Measurements from ENCODE around the gene MYH7B.

MYH7B gene

DNA sequence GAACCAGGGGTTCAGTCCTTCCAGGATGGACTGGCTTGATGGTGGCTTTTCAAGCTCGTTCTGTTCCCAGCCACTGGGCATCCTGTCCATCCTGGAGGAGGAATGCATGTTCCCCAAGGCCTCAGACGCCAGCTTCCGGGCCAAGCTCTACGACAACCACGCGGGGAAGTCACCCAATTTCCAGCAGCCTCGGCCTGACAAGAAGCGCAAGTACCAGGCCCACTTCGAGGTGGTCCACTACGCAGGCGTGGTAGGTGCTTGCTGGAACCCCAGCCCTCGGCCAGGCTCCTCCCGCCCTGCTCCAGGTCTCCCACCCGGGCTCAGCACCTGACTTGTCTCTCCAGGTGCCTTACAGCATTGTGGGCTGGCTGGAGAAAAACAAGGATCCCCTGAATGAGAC, 34.0 kb downstream of the MYH7B start:
- CTCF ChIA-PET: no interaction called here
- no peak for TF ChIP-seq SUZ12 (IDR thresholded peaks at IDR 0.05)
- no peak for TF ChIP-seq HDGF (IDR thresholded peaks at IDR 0.05; ENCODE audit: borderline replicate concordance)
- TF ChIP-seq CTBP1 (IDR thresholded peaks at IDR 0.05; ENCODE audit: borderline replicate concordance): no peak
- no peak for TF ChIP-seq BHLHE40 (IDR thresholded peaks at IDR 0.05; ENCODE audit: borderline replicate concordance)
- no peak for TF ChIP-seq LEF1 (IDR thresholded peaks at IDR 0.05; ENCODE audit: borderline replicate concordance)
- no peak for TF ChIP-seq ARNT (IDR thresholded peaks at IDR 0.05)
- TF ChIP-seq ZNF384 (IDR thresholded peaks at IDR 0.05): no peak
- no peak for TF ChIP-seq L3MBTL2 (conservative IDR thresholded peaks at IDR 0.05)
- TF ChIP-seq, protein P1, sequence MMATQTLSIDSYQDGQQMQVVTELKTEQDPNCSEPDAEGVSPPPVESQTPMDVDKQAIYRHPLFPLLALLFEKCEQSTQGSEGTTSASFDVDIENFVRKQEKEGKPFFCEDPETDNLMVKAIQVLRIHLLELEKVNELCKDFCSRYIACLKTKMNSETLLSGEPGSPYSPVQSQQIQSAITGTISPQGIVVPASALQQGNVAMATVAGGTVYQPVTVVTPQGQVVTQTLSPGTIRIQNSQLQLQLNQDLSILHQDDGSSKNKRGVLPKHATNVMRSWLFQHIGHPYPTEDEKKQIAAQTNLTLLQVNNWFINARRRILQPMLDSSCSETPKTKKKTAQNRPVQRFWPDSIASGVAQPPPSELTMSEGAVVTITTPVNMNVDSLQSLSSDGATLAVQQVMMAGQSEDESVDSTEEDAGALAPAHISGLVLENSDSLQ (IDR thresholded peaks at IDR 0.05): no peak
- no peak for TF ChIP-seq FOXK2 (IDR thresholded peaks at IDR 0.05)
- no peak for TF ChIP-seq FOXA1 (IDR thresholded peaks at IDR 0.05)
- TF ChIP-seq SP1 (IDR thresholded peaks at IDR 0.05): no peak
- TF ChIP-seq NFRKB (IDR thresholded peaks at IDR 0.05): no peak
- no peak for TF ChIP-seq FOXM1 (IDR thresholded peaks at IDR 0.05; ENCODE audit: borderline replicate concordance)
- no peak for TF ChIP-seq TARDBP (IDR thresholded peaks at IDR 0.05)
- DNase-seq (ENCODE audit: extremely low spot score): no peak
- POLR2A ChIA-PET: no interaction called here

DNA sequence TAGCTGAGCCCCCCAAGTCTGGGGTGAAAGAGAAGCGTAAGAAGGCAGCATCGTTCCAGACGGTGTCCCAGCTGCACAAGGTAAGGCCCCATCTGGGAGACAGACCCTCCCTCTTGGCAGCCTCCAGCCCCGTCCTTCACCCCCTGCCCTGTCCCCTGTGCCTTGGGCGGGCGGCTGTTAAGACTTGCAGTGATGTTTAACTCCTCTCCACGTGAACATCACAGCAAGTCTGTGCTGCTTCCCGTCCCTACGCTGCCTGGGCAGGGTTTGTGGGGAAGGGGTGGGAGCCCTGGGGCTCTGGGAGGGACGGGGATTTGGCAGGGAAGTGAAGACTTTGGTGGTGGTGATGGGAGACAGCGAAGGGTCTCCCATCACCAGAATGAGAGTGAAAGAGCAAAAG, 34.6 kb downstream of the MYH7B start:
- TF ChIP-seq BHLHE40 (IDR thresholded peaks at IDR 0.05; ENCODE audit: borderline replicate concordance) (no peak), FOXM1 (IDR thresholded peaks at IDR 0.05; ENCODE audit: borderline replicate concordance) (no peak), L3MBTL2 (conservative IDR thresholded peaks at IDR 0.05) (no peak), FOXK2 (IDR thresholded peaks at IDR 0.05) (no peak), ARNT (IDR thresholded peaks at IDR 0.05) (no peak)
- TF ChIP-seq, protein P1 (IDR thresholded peaks at IDR 0.05): no peak
- DNase-seq (ENCODE audit: extremely low spot score): no peak
- ChIA-PET POLR2A (no interaction called here), CTCF (no interaction called here)

DNA sequence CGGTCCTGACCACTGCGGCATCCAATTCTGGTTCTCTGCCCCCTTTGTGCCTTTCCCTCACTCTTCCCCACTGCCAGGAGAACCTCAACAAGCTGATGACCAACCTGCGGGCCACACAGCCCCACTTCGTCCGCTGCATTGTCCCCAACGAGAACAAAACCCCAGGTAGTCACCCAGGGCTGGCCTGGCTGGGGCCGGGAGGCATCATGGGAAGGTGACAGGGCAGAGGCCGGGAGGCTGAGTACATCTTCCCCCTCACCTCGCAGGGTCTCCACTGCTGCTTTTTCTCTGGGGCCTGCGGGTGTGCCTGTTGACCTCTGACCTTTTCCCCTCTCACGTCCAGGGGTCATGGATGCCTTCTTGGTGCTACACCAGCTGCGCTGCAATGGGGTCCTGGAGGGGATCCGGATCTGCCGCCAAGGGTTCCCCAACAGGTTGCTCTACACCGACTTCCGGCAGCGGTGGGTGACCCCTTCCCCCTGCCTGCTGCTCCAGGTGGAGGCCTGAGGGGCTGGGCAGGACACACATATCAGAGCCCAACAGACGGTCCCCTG, 35.1 kb downstream of the MYH7B start:
- ChIA-PET CTCF (no interaction called here), POLR2A (no interaction called here)
- TF ChIP-seq ELF4 (IDR thresholded peaks at IDR 0.05) (no peak), SUZ12 (IDR thresholded peaks at IDR 0.05) (no peak), FOXM1 (IDR thresholded peaks at IDR 0.05; ENCODE audit: borderline replicate concordance) (no peak), TARDBP (IDR thresholded peaks at IDR 0.05) (no peak), FOXK2 (IDR thresholded peaks at IDR 0.05) (no peak), SP1 (IDR thresholded peaks at IDR 0.05) (no peak), BHLHE40 (IDR thresholded peaks at IDR 0.05; ENCODE audit: borderline replicate concordance) (no peak), FOXA1 (IDR thresholded peaks at IDR 0.05) (no peak), LEF1 (IDR thresholded peaks at IDR 0.05; ENCODE audit: borderline replicate concordance) (no peak), L3MBTL2 (conservative IDR thresholded peaks at IDR 0.05) (no peak), ARNT (IDR thresholded peaks at IDR 0.05) (no peak), HDGF (IDR thresholded peaks at IDR 0.05; ENCODE audit: borderline replicate concordance) (no peak), ZNF384 (IDR thresholded peaks at IDR 0.05) (no peak), CTBP1 (IDR thresholded peaks at IDR 0.05; ENCODE audit: borderline replicate concordance) (no peak), NFRKB (IDR thresholded peaks at IDR 0.05) (no peak)
- TF ChIP-seq, protein P1 (IDR thresholded peaks at IDR 0.05): no peak
- no peak for DNase-seq (ENCODE audit: extremely low spot score)

DNA sequence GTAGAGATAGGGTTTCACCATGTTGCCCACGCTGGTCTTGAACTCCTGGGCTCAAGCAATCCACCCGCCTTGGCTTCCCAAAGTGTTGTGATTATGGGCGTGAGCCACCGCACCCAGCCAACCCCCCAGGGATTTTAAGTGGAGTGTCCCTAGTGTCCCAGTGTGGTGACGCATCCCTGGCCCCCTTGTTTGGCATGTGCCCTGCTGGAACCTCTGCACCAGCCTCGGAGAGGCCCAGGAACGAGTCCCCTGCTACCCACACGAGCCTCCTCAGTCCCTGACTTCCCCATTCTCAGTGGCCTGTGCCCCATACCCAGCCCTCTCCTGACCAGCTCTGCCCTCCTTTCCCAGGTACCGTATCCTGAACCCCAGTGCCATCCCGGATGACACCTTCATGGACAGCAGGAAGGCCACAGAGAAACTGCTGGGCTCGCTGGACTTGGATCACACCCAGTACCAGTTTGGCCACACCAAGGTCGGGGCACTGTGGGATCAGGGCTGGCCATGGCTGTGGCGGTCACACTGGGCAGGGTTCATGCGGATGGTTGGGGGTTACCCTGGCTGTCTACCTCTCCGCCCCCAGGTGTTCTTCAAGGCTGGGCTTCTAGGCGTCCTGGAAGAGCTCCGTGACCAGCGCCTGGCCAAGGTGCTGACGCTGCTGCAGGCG, 37.2 kb downstream of the MYH7B start:
- DNase-seq (ENCODE audit: extremely low spot score): no peak
- ChIA-PET CTCF (no interaction called here), POLR2A (no interaction called here)
- TF ChIP-seq NFRKB (IDR thresholded peaks at IDR 0.05) (no peak), FOXM1 (IDR thresholded peaks at IDR 0.05; ENCODE audit: borderline replicate concordance) (no peak), FOXA1 (IDR thresholded peaks at IDR 0.05) (no peak), SUZ12 (IDR thresholded peaks at IDR 0.05) (no peak), CTBP1 (IDR thresholded peaks at IDR 0.05; ENCODE audit: borderline replicate concordance) (no peak), ZNF384 (IDR thresholded peaks at IDR 0.05) (no peak), ELF4 (IDR thresholded peaks at IDR 0.05) (no peak), HDGF (IDR thresholded peaks at IDR 0.05; ENCODE audit: borderline replicate concordance) (no peak), BHLHE40 (IDR thresholded peaks at IDR 0.05; ENCODE audit: borderline replicate concordance) (no peak), TARDBP (IDR thresholded peaks at IDR 0.05) (no peak), ARNT (IDR thresholded peaks at IDR 0.05) (no peak), FOXK2 (IDR thresholded peaks at IDR 0.05) (no peak), L3MBTL2 (conservative IDR thresholded peaks at IDR 0.05) (no peak), SP1 (IDR thresholded peaks at IDR 0.05) (no peak), LEF1 (IDR thresholded peaks at IDR 0.05; ENCODE audit: borderline replicate concordance) (no peak)
- TF ChIP-seq, protein P1 (IDR thresholded peaks at IDR 0.05): no peak

DNA sequence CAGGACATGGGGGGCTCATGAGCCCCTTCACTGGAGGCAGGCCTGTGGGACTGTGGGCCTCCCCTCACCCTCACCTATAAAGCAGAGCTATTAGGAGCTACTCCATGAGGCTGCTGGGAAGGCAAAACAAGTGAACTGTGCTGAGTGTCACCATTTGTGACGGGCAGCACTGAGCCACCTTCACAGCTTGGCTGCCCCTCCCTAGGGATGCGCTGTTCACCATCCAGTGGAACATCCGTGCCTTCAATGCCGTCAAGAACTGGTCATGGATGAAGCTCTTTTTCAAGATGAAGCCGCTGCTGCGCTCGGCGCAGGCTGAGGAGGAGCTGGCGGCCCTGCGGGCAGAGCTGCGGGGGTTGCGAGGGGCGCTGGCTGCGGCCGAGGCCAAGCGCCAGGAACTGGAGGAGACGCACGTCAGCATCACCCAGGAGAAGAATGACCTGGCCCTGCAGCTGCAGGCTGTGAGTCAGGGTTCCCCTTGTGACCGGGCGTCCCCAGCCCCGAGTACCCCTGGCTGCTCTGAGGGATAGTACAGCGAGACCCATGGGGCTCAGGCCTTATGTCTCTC, 38.4 kb downstream of the MYH7B start:
- CTCF ChIA-PET: no interaction called here
- TF ChIP-seq SP1 (IDR thresholded peaks at IDR 0.05) (no peak), FOXA1 (IDR thresholded peaks at IDR 0.05) (no peak), CTBP1 (IDR thresholded peaks at IDR 0.05; ENCODE audit: borderline replicate concordance) (no peak), ELF4 (IDR thresholded peaks at IDR 0.05) (no peak)
- TF ChIP-seq, protein P1 (IDR thresholded peaks at IDR 0.05): no peak
- POLR2A ChIA-PET: no interaction called here
- no peak for DNase-seq (ENCODE audit: extremely low spot score)
